MG63 (cell line): ENCODE data around the gene KCNS1. TPM values are rescaled to one million over a fixed set of nuclear protein-coding genes. Genes with fewer than 3 reads are reported as not detected.
"Not testable (repeated sequence)": the region's sequence is repeated elsewhere in the genome, so short reads cannot be mapped to it uniquely, and the experiment has no call there.

Source experiments
- DNase-seq: peaks from one replicate; pipeline ENCODE4 v3.0.0-alpha.2; 2020
- H3K27me3 ChIP-seq: fragments of 250-450 bp; sonication (Bioruptor Pico); 2 replicates; pipeline ENCODE4 v1.5.1; 2020; ENCODE audit warnings: mild to moderate bottlenecking, moderate library complexity
- H3K36me3 ChIP-seq: fragments of 250-450 bp; sonication (Bioruptor Pico); 2 replicates; pipeline ENCODE4 v1.5.1; 2020; ENCODE audit warnings: mild to moderate bottlenecking, moderate library complexity
- H3K4me3 ChIP-seq: fragments of 250-450 bp; sonication (Bioruptor Pico); 2 replicates; pipeline ENCODE4 v1.5.1; 2020; ENCODE audit warnings: mild to moderate bottlenecking, moderate library complexity
- H3K9me3 ChIP-seq: fragments of 250-450 bp; sonication (Bioruptor Pico); 2 replicates; pipeline ENCODE4 v1.5.1; 2020; ENCODE audit warnings: mild to moderate bottlenecking, moderate library complexity
- total RNA-seq: library from RNA; depleted of rRNA; stranded (reverse); fragments of >200 nt; shearing (Covaris generic); gene quantifications from 2 replicates; pipeline ENCODE4 v1.2.3, GENCODE V29; 2014; ENCODE audit warnings: low replicate concordance; rRNA removed

KCNS1 gene, protein sequence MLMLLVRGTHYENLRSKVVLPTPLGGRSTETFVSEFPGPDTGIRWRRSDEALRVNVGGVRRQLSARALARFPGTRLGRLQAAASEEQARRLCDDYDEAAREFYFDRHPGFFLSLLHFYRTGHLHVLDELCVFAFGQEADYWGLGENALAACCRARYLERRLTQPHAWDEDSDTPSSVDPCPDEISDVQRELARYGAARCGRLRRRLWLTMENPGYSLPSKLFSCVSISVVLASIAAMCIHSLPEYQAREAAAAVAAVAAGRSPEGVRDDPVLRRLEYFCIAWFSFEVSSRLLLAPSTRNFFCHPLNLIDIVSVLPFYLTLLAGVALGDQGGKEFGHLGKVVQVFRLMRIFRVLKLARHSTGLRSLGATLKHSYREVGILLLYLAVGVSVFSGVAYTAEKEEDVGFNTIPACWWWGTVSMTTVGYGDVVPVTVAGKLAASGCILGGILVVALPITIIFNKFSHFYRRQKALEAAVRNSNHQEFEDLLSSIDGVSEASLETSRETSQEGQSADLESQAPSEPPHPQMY
- 0.05 and 0.30 TPM in 2 replicates for total RNA-seq

DNA sequence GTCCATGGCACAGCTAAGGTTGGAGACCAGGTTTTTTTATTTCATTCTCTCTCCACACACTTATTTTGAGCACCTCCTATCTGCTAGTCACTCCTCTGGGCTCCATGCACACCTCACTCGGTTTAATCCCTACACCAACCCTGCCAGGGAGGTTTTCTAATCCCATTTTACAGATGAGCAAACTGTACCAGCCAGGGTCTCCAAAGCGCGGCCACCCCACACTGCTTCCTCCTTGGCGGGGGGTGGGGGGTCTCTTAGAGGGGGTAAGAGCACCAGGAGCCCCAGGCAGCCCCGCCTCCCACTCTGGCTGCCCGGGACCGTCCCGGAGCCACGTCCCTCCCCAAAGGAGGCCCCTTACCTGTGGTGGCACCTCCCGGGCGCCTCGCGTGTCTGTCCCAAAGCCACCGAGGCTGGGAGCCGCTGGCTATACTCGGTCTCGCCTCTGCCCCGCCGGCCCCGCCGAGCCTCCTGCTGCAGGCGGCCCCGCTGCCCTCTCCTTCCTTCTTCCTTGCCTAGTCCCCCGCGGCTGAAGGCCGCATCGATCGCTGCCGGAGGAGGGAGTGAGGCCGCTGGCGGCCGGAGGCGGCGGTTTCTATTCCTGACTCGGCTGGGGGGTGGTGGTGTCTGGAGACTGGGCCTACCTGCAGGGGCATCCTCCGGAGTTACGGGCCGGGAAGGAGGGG is at the start of gene KCNS1:
Gene KCNS1 (minus strand): TSS at position 565 of the 683 bp plus-strand sequence. CDS start 1,891 bp downstream, outside the sequence.
- H3K36me3 ChIP-seq = no peaks in the 10 kb centered on the region
- no peaks in the 10 kb centered on the region for H3K27me3 ChIP-seq
- no peak within 1 kb of the TSS for H3K4me3 ChIP-seq
- H3K9me3 ChIP-seq = no peaks in the 10 kb centered on the region
- DNase-seq = no peak

DNA sequence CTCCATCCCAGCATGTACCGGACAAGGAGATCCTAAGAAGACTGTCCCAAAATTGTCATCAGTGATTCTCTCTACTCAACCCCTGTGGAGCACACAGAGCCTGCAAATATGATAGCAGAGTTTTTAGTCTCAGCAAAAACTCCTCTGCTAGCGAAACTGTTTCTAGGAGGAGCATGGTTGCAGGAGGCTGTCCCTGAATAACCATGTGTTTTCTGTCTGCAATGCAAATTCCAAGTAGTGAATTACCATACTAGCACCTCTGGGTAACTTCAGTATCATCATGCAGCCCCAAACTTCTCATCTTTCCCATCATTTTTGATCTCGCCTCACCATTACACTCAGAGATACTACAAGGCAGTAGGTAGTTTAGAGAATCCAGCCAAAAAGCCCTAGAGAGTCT is 48.1 kb upstream of the KCNS1 start:
- Histone ChIP-seq H3K4me3 (no peak overlapping the region), H3K27me3 (peaks cover 15% of the 10 kb centered on the region), H3K36me3 (no peaks in the 10 kb centered on the region), H3K9me3 (no peaks in the 10 kb centered on the region)
- DNase-seq = no peak

DNA sequence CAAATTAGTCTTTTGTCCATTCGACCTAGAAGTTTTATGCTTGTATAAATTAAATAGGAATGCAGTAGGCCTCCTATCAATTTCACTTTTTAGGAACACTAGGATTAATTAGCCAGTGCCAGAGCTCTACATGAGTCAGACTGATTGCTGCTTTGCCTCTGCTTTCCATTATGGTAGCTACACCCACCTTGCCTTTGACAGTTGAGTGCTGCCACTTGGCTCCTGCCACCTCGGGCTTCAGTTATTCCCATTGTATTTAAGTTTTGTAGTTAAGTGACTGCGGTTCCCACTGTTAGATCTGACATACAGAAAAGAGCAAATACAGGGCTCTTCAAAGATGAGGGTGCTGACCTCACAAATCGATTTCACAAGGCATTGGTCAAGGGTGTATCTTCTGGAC is 39.9 kb upstream of the KCNS1 start:
- Histone ChIP-seq H3K36me3 (no peaks in the 10 kb centered on the region), H3K27me3 (no peaks in the 10 kb centered on the region; the same call in none of the 2 replicates), H3K9me3 (no peaks in the 10 kb centered on the region), H3K4me3 (no peak overlapping the region)
- DNase-seq = no peak

DNA sequence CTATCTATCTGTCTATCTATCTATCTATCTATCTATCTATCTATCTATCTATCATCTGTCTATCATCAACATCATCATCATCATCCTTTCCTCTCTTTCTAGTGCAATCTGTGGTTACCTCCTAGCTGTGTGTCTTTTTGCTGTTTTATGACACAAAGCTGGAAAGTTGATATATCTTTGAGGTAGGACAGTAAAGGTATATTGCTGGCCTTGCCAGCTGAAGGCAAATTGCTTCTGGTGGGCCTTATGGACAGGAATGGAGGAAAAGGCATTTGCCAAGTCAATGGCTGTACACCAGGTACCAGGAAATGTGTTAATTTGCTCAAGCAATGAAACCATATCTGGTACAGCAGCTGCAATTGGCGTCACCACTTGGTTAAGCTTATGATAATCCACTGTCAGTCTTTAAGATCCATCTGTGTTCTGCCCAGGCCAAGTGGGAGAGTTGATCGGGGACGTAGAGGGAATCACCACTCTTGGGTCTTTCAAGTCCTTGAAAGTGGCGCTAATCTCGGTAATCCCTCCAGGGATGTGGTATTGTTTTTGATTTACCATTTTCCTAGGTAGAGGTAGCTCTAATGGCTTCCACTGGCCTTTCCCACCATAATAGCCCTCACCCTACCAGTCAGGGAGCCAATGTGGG is 38.9 kb upstream of the KCNS1 start:
- H3K9me3 ChIP-seq, DNase-seq, H3K36me3 ChIP-seq, H3K4me3 ChIP-seq, H3K27me3 ChIP-seq: not testable (repeated sequence)

DNA sequence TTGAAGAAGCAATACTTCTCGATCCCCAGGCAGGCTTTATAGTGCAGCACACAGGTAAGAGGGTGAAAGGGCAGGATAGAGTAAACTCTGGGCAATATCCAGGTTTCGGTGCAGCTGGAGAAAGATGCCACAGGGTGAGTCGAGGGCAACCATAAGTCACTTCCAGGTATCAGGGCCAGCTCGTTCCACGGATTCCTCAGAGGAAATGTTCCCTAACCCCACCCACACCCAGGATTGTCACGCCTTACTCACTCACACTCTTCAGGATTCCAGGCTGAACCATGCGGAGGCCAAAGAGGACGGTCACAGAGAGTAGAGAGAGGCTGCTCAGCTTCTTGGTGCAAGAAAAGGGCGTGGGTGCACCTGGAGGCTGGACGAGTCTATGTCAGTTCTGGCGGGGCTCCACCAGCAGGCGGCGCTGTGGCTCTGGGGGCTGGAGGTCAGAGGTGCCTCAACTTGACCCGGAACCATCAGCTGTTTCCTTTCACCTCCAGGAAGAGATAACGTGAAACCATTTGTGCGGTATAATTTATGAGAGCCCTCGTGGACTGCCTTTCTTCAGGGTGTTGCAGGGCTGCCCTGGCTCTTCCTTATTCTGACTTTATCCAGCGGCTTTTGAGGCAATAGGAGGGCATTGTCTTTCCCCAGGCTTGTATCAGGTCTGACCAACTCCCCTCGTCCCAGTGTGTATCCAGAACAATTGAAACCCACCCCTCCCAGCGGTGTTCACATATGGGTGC is 37.8 kb upstream of the KCNS1 start:
- peak; percentile 50 for DNase-seq
- H3K36me3 ChIP-seq = no peaks in the 10 kb centered on the region
- no peaks in the 10 kb centered on the region for H3K9me3 ChIP-seq
- no peaks in the 10 kb centered on the region for H3K27me3 ChIP-seq
- no peak overlapping the region for H3K4me3 ChIP-seq

DNA sequence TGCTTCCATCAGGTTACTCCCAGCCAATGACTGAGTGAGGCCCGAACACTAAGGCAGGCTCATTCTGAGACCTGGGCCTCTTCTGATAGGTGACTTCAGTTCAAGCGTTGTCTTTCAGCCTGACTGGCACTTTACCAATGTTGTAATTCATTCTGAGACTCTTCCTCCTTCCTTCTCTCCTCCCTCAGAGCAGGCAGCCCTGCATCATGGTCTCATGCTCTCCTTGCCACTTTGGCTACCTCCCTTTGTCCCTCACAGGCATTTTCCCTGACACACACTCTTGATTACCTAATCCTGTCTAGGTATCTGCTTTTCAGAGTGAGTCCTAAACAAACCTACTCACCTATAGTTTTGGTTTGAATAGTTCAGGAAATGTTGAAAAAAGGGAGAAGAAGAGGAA is 36.0 kb upstream of the KCNS1 start:
- DNase-seq = no peak
- no peak overlapping the region for H3K4me3 ChIP-seq
- H3K27me3 ChIP-seq = no peaks in the 10 kb centered on the region; the same call in 1 of the 2 replicates
- no peaks in the 10 kb centered on the region for H3K9me3 ChIP-seq
- H3K36me3 ChIP-seq = no peaks in the 10 kb centered on the region

DNA sequence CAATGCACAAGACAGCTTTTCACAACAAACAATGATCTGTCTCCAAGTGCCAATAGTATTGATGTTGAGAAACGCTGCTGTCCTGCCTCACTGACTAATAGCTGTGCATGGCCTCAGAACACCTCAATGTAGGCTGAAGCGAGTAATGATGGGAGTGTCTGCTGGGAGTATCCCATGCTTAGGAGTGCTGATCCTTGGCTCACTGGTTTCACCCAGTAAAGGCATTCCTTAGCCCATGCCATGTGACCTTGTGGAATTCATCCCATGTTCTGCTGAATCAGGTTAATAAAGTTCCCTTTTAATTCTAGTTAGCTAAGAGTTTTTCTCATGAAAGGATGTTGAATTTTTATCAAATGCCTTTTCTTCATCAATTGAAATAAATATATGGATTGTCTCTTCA is 27.2 kb upstream of the KCNS1 start:
- Histone ChIP-seq H3K27me3 (peaks cover 3% of the 10 kb centered on the region), H3K9me3 (no peaks in the 10 kb centered on the region), H3K4me3 (no peak overlapping the region), H3K36me3 (no peaks in the 10 kb centered on the region)
- DNase-seq = peak; percentile 21

DNA sequence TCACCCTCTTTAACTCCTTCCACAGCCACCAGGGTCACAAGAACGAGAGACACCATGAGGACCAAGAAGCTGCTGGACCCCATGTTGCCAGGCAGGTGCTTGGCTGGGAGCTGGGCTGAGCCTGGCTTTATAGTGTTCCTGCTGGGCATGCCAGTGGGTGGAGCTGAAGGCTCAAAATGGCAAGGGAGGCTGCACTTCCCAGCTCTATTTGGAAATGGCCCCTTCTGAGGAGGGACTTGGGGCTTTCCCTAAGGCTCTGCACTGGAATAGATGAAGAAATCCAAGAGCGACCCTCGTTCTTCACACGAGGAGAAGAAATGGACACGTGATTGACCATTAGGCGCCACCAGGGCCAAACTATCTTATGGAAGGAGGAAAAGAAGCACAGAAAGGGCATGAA is 23.4 kb upstream of the KCNS1 start, which contains the start of gene WFDC12:
Gene WFDC12 (minus strand): TSS at position 101 of the 400 bp plus-strand sequence. CDS start 18 bp downstream, at position 83.
- no peaks in the 10 kb centered on the region for H3K9me3 ChIP-seq
- DNase-seq = no peak
- no peak within 1 kb of the TSS for H3K4me3 ChIP-seq
- H3K27me3 ChIP-seq = no peaks in the 10 kb centered on the region
- H3K36me3 ChIP-seq = no peaks in the 10 kb centered on the region

DNA sequence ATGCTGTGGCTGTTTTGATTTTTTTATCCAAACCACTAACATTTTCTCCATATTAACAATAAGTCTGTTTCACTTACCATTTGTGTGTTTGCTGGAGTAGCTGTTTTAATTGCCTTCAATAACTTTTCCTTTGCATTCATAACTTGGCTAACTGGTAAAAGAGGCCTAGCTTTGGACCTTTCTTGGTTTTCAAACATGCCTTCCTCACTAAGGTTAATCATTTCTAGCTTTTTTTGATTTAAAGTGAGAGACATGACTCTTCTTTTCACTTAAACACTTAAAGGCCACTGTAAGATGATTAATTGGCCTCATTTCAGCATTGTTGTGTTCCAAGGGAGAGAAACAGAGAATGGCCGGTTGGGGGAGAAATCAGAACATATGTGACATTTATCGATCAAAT is 20.5 kb upstream of the KCNS1 start:
- no peaks in the 10 kb centered on the region for H3K9me3 ChIP-seq
- no peaks in the 10 kb centered on the region for H3K27me3 ChIP-seq
- DNase-seq = no peak
- H3K36me3 ChIP-seq = no peaks in the 10 kb centered on the region
- H3K4me3 ChIP-seq = no peak overlapping the region

DNA sequence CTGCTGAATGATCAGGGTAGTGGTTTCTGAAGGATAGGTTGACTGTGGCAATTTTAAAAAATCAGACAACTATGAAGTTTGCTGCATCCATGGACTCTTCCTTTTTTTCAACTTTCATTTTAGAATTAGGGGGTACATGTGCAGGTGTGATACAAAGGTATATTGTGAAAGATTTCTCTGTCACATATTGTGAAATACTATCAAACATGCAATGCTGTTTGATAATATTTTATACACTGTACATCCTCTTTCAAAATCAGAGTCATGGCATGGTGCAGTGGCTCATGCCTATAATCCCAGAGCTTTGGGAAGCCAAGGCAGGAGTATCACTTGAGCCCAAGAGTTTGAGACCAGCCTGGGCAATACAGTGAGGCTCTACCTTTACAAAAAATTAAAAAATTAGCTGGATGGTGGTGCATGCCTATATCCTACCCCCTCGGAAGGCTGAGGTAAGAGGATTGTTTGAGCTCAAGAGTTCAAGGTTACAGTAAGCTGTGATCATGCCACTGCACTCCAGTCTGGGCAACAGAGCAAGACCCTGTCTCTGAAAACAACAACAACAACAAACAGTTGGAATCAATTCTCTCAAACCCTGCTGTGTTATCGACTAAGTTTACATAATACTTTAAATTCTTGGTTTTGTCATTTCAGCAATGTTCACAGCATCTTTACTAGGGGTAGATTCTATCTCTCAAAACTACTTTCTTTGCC is 18.8 kb upstream of the KCNS1 start:
- Histone ChIP-seq H3K36me3 (no peaks in the 10 kb centered on the region), H3K27me3 (no peaks in the 10 kb centered on the region), H3K9me3 (no peaks in the 10 kb centered on the region), H3K4me3 (no peak overlapping the region)
- no peak for DNase-seq

DNA sequence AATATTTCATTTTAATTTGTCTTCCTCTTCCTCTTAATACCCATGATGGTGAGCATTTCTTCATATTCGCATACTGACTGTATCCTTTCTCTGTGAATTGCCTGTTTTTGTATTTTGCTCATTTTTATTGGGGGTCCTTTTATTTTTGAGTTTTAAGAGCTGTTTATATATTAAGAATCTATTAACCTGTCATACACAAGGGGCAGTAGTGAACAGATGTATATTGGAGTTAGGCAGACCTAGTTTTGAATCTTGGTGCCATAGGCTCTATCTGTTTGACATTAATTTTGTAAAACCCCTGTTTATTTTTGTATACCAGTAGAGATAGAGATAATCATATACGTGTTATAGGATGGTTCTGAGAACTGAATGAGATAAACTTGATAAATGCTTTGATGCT is 17.1 kb upstream of the KCNS1 start:
- H3K9me3 ChIP-seq = no peaks in the 10 kb centered on the region
- no peaks in the 10 kb centered on the region for H3K27me3 ChIP-seq
- H3K36me3 ChIP-seq = no peaks in the 10 kb centered on the region
- DNase-seq = no peak
- no peak overlapping the region for H3K4me3 ChIP-seq

DNA sequence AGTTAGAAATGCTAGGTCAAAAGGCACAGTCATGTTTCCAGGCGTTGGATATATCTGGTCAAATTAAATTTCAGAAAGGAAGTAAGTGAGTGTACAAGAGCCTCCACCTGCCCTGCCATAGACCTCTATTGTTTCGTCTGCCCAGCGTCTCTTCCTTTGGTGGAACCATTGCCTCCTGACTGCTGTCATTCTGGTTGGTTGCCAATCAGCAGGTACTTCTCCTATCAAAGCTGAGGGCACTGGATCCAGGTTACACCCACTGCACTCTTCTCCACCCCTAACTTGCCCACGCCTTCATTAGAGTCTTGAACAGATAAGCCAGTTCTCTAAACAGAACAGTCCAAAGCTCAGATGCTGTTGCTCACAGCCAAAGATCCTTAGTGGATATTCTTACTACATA is 16.7 kb upstream of the KCNS1 start:
- Histone ChIP-seq H3K9me3 (no peaks in the 10 kb centered on the region), H3K27me3 (no peaks in the 10 kb centered on the region), H3K36me3 (no peaks in the 10 kb centered on the region), H3K4me3 (no peak overlapping the region)
- DNase-seq = no peak

DNA sequence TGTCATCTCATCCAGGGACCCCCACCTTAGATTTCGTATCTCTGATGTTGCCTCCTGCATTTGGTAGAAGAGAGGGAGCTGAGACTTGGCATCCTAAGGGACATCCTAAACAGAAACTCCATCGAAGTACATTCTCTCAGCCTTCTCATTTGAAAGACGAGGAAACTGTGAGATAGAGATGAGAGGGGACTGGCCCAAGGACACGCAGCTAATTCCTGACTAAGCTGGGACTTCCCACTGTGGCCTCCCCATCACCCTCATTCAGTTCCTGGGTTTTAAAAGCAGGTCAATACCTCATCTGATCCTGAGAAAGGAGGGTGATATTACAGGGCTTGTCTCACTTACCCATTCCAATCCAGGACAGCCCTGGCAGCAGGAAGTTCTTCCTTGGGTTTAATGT is 14.9 kb upstream of the KCNS1 start:
- no peak for DNase-seq
- Histone ChIP-seq H3K9me3 (no peaks in the 10 kb centered on the region), H3K27me3 (no peaks in the 10 kb centered on the region), H3K4me3 (no peak overlapping the region), H3K36me3 (no peaks in the 10 kb centered on the region)

DNA sequence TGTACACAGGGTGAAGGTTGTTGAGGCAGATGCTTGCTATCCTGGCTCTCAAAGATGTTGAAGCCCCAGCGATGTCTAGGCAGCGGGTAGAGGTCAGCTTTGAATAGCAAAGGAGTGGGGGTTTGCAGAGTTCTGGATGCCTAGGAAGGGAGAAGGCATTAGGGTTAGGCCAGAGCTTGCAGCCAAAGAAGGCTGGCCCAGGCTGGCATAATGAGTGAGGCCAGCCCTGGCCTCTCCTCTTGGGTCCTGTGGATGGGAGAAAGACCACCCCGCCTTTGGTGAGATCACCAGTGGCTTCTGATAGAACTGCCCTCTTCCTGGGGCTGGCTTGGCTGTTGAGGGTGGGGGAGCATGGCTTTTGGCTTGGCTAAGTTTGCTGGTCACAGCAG is 14.5 kb upstream of the KCNS1 start:
- Histone ChIP-seq H3K9me3 (no peaks in the 10 kb centered on the region), H3K36me3 (no peaks in the 10 kb centered on the region), H3K4me3 (no peak overlapping the region), H3K27me3 (no peaks in the 10 kb centered on the region)
- no peak for DNase-seq

DNA sequence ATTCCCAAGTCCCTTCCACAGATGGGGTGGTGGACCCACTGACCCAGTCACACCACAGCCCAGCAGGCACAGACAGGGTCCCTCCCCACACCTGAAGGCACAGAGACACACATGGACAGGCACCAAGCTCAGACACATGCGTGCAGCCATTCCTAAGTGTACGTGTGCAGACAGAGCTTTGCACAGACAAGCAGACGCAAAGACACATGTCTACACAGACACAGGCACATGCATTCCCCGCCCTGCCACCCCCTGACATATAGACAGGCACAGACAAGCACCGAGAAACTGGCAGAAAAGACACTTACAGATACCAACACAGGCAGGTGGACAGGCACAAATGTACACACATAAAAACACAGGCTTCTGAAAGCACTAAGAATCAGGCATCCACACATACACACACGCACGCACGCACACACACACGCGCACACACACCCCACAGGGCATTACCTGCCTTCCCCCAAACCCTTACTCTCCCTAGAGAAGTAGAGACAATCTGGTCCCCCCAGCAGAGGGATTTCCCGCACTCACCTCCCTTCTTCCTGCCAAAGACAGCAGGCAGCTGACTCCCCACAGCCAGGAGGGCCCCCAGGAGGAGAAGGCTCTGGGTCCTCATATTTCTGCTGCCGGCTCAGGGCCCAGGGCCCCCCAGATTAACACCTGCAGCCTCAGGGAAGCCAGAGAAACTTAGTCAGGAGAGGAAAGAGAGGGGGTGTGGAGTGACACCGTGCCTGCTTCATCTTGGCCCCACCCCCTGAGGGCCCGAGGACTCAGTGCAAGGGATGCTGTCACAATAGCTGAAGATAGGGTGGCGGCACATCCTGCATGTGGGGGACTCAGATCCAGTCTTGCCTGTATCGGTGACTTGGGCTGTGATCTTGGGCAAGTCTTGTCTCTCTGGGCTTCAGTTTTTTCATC is 13.8 kb upstream of the KCNS1 start, which contains the start of gene WFDC5:
Gene WFDC5 (minus strand): TSS at position 710 of the 921 bp plus-strand sequence. CDS start 91 bp downstream, at position 619.
- Histone ChIP-seq H3K4me3 (no peak within 1 kb of the TSS), H3K27me3 (no peaks in the 10 kb centered on the region), H3K36me3 (no peaks in the 10 kb centered on the region), H3K9me3 (no peaks in the 10 kb centered on the region)
- no peak for DNase-seq
